H1 (cell line): Measurements from ENCODE around the gene CNRIP1. TPM values are rescaled to one million over a fixed set of nuclear protein-coding genes. Genes with fewer than 3 reads are reported as not detected.

ENCODE experiments used
- ATF2 ChIP-seq: IDR thresholded peaks from 2 replicates; pipeline ENCODE4 v1.6.1; 2012; ENCODE audit warnings: low read length, inconsistent platforms
- CHD1 ChIP-seq: IDR thresholded peaks from 2 replicates; pipeline ENCODE4 v1.6.1; 2012; ENCODE audit warnings: low read depth, low read length, improper control_type of control experiment
- E2F6 ChIP-seq: IDR thresholded peaks from 2 replicates; pipeline ENCODE4 v1.6.1; 2012; ENCODE audit warnings: inconsistent platforms
- EGR1 ChIP-seq: IDR thresholded peaks from 2 replicates; pipeline ENCODE4 v1.6.1; 2011; ENCODE audit warnings: low read depth, low read length, borderline replicate concordance
- JUN ChIP-seq: IDR thresholded peaks from 2 replicates; pipeline ENCODE4 v1.6.1; 2011; ENCODE audit warnings: low read depth, mild to moderate bottlenecking, improper control_type of control experiment, low read length
- JUND ChIP-seq: IDR thresholded peaks from 2 replicates; pipeline ENCODE4 v1.6.1; 2011; ENCODE audit warnings: mild to moderate bottlenecking, improper control_type of control experiment, low read length
- PHF8 ChIP-seq: fragments of 200-600 bp; sonication (generic); conservative IDR thresholded peaks from 2 replicates; pipeline ENCODE4 v1.7.1; 2012; ENCODE audit warnings: low read depth, mild to moderate bottlenecking, inconsistent platforms, low read length, moderate library complexity
- TAF1 ChIP-seq: IDR thresholded peaks from 2 replicates; pipeline ENCODE4 v1.6.1; 2011; ENCODE audit warnings: mild to moderate bottlenecking, low read depth, low read length
- YY1 ChIP-seq: IDR thresholded peaks from 2 replicates; pipeline ENCODE4 v1.6.1; 2011; ENCODE audit warnings: low read depth, mild to moderate bottlenecking, low read length
- polyA plus RNA-seq, 7 experiments: library from polyadenylated mRNA; depleted of rRNA in 3 of 7; stranded (reverse) in 5 of 7; unstranded in 2 of 7; fragments of >200 nt in 5 of 7; fragments of 200-250 nt in 2 of 7; gene quantifications; 1 replicate in 5 of 7; 2 replicates in 1 of 7; 4 replicates in 1 of 7; pipeline versions ENCODE4 v1.2.1 to v1.2.3, GENCODE V29; 2011 to 2013; ENCODE audit warnings: missing spikeins in 2 of 7, mixed read lengths in 2 of 7
- total RNA-seq: library from RNA; stranded (reverse); fragmentation: NEBNext Ultra II Directional; extraction: Animal tissue kit (Norgen Biotek cat#: 25700); gene quantifications from 2 replicates; pipeline ENCODE4 v1.2.1, GENCODE V29; 2021
- TF ChIP-seq, protein P1 (sequence below): fragments of 300-600 bp; sonication (generic); IDR thresholded peaks from 2 replicates; pipeline ENCODE4 v1.7.1; 2012; ENCODE audit warnings: low read length, moderate library complexity, mild to moderate bottlenecking, inconsistent platforms; ENCODE audit not compliant: insufficient replicate concordance

CNRIP1 gene
- total and polyA plus RNA-seq, 2 of the 8 experiments (the other 6 are each of a cell fraction or from before 2014, with no cell fraction given): 4.6 to 7.0 TPM

DNA sequence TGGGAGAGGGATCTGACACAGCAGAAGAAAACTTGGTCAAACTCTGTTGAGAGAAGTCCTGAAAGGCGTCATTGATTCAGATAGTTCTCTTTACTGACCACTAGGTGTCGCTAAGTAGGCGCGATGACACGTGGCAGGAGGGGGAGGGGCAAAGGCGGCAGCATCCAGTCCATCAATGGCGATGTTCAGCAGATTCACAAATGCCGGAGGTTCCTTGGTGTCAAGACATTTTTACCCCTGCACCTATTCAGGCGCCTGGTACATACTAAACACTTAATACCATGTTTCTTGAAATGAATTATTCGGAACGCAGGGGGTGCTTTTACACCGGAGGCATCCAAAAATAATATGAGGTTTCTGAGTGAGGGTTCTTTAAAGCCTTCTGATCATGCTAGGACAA lies 42.3 kb upstream of the CNRIP1 start (continued):
- peak; percentile 66; the same call in 1 of the 2 replicates for TF ChIP-seq ATF2
- peak; percentile 95 for TF ChIP-seq E2F6
- no peak for TF ChIP-seq PHF8
- TF ChIP-seq JUND: peak; percentile 55; the same call in 1 of the 2 replicates
- TF ChIP-seq CHD1: no peak
- no peak for TF ChIP-seq EGR1
- peak; percentile 87 for TF ChIP-seq YY1
- TF ChIP-seq JUN: no peak
- TF ChIP-seq, protein P1, sequence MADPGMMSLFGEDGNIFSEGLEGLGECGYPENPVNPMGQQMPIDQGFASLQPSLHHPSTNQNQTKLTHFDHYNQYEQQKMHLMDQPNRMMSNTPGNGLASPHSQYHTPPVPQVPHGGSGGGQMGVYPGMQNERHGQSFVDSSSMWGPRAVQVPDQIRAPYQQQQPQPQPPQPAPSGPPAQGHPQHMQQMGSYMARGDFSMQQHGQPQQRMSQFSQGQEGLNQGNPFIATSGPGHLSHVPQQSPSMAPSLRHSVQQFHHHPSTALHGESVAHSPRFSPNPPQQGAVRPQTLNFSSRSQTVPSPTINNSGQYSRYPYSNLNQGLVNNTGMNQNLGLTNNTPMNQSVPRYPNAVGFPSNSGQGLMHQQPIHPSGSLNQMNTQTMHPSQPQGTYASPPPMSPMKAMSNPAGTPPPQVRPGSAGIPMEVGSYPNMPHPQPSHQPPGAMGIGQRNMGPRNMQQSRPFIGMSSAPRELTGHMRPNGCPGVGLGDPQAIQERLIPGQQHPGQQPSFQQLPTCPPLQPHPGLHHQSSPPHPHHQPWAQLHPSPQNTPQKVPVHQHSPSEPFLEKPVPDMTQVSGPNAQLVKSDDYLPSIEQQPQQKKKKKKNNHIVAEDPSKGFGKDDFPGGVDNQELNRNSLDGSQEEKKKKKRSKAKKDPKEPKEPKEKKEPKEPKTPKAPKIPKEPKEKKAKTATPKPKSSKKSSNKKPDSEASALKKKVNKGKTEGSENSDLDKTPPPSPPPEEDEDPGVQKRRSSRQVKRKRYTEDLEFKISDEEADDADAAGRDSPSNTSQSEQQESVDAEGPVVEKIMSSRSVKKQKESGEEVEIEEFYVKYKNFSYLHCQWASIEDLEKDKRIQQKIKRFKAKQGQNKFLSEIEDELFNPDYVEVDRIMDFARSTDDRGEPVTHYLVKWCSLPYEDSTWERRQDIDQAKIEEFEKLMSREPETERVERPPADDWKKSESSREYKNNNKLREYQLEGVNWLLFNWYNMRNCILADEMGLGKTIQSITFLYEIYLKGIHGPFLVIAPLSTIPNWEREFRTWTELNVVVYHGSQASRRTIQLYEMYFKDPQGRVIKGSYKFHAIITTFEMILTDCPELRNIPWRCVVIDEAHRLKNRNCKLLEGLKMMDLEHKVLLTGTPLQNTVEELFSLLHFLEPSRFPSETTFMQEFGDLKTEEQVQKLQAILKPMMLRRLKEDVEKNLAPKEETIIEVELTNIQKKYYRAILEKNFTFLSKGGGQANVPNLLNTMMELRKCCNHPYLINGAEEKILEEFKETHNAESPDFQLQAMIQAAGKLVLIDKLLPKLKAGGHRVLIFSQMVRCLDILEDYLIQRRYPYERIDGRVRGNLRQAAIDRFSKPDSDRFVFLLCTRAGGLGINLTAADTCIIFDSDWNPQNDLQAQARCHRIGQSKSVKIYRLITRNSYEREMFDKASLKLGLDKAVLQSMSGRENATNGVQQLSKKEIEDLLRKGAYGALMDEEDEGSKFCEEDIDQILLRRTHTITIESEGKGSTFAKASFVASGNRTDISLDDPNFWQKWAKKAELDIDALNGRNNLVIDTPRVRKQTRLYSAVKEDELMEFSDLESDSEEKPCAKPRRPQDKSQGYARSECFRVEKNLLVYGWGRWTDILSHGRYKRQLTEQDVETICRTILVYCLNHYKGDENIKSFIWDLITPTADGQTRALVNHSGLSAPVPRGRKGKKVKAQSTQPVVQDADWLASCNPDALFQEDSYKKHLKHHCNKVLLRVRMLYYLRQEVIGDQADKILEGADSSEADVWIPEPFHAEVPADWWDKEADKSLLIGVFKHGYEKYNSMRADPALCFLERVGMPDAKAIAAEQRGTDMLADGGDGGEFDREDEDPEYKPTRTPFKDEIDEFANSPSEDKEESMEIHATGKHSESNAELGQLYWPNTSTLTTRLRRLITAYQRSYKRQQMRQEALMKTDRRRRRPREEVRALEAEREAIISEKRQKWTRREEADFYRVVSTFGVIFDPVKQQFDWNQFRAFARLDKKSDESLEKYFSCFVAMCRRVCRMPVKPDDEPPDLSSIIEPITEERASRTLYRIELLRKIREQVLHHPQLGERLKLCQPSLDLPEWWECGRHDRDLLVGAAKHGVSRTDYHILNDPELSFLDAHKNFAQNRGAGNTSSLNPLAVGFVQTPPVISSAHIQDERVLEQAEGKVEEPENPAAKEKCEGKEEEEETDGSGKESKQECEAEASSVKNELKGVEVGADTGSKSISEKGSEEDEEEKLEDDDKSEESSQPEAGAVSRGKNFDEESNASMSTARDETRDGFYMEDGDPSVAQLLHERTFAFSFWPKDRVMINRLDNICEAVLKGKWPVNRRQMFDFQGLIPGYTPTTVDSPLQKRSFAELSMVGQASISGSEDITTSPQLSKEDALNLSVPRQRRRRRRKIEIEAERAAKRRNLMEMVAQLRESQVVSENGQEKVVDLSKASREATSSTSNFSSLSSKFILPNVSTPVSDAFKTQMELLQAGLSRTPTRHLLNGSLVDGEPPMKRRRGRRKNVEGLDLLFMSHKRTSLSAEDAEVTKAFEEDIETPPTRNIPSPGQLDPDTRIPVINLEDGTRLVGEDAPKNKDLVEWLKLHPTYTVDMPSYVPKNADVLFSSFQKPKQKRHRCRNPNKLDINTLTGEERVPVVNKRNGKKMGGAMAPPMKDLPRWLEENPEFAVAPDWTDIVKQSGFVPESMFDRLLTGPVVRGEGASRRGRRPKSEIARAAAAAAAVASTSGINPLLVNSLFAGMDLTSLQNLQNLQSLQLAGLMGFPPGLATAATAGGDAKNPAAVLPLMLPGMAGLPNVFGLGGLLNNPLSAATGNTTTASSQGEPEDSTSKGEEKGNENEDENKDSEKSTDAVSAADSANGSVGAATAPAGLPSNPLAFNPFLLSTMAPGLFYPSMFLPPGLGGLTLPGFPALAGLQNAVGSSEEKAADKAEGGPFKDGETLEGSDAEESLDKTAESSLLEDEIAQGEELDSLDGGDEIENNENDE: no peak
- peak; percentile 55; the same call in 1 of the 2 replicates for TF ChIP-seq TAF1
